GM18858 (cell line): ENCODE results near the gene TEX9.
"Not testable (repeated sequence)": the region's sequence is repeated elsewhere in the genome, so short reads cannot be mapped to it uniquely, and the experiment has no call there.

ENCODE experiments used
- ATAC-seq: cut with Tn5 transposase; IDR thresholded peaks from one replicate; pipeline ENCODE4 v1.9.1; 2021; ENCODE audit not compliant: unreplicated experiment

Gene TEX9

DNA sequence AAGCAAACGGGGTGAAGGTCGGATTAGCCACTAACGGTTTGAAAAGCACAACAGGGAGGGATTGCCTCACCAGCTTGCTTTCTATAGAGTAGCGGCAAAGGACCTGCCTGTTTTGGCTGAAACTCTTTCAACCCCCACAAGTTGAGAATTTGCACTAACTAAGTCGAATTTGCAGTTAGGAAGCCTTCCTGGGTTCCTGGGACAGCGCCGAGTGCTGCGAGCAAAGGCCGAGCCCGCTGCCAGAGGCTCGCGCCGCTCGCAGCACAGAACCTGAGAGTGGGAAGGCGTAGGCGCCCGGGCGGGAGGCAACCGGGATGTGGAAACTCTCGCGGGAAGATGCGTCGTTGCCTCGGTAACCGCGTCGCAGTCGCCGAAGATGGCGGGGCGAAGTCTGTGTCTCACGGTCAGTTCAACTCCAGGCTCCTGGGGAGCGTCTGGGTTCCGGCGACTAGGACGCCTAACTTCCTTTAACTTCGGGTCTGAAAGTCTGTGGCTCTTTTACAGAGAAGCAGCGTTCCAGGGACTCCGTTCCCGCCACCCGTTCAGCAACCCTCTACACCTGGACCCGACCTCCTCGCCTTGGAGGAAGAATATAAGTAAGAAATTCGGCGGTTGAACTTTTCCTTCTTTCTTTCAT is at the start of gene TEX9:
Gene TEX9 (plus strand): TSS at position 352 of the 637 bp plus-strand sequence. CDS start 25 bp downstream, at position 377.
- ATAC-seq, result peak; percentile 79

DNA sequence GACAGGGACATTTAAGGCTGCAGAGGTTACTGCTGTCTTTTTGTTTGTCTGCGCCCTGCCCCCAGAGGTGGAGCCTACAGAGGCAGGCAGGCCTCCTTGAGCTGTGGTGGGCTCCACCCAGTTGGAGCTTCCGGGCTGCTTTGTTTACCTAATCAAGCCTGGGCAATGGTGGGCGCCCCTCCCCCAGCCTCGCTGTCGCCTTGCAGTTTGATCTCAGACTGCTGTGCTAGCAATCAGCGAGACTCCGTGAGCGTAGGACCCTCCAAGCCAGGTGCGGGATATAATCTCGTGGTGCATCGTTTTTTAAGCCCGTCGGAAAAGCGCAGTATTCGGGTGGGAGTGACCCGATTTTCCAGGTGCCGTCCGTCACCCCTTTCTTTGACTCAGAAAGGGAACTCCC is 48.7 kb upstream of the TEX9 start:
- ATAC-seq, result not testable (repeated sequence)

DNA sequence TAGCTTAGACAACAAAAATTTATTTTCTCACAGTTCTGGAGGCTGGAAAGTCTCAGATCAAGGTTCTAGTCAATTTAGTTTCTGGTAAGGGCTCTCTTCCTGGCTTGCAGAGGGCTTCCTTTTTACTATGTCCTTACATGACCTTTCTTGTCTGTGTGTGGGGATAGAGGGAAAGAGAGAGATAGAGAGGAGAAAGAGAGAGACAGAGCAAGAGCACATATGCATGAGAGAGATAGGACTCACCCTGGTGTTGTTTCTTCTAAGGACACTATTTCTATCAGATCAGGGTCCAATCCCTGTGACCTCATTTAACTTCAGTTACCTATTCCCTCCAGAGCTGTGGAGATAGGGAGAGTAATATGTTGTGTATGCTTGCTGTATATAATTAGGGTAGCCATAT is 44.9 kb upstream of the TEX9 start:
- ATAC-seq, result no peak

DNA sequence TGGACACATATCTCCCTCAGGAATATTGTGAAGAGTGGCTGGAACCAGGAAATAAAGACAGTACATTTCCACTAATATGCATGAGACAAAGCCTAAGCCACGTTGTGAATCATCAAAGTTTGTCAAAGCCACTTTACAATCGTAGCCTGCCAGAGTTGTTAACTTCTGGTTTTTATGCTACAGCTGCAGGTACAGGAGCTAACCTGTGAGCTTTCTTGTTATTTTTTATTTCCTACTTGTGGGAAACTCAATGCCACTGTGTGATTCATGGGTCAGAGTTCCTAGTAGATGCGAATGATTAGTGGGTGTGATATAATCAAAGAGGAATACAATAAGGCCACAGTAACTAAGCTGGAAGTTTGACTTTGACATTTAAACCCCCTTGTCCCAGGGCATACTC is 44.4 kb upstream of the TEX9 start:
- ATAC-seq, result no peak

DNA sequence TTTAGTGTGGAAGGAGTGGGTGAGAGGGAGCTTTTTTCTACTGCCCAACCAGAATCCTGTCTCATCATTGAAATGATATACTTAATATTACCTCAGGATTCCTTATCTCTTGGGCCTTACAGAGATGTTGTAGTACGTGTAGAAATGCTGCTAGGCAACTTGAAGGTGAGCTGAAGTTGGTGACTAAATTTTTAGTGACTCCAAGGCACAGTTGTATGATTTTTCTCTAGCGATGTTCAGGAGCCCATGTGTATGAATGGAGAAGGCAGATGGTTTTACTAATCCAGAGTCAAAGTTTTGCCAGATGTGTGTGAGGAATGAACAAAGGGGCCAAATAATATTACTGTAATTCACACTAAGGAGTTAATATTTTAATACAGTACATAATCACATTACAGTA is 42.8 kb upstream of the TEX9 start:
- no peak for ATAC-seq

DNA sequence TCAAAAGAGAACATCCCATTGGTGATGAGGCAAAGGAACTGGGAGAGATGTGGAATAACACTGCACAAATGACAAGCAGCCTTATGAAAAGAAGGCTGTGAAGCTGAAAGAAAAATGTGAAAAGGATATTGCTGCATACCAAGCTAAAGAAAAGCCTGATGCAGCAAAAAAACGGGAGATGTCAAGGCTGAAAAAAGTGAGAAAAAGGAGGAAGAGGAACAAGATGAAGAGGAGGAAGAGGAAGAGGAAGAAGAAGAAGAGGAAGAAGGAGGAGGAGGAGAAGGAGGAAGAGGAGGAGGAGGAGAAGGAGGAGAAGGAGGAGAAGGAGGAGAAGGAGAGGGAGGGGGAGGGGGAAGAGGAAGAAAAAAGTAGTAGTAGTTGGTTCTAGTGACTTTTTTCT is 41.8 kb upstream of the TEX9 start:
- ATAC-seq, result no peak

DNA sequence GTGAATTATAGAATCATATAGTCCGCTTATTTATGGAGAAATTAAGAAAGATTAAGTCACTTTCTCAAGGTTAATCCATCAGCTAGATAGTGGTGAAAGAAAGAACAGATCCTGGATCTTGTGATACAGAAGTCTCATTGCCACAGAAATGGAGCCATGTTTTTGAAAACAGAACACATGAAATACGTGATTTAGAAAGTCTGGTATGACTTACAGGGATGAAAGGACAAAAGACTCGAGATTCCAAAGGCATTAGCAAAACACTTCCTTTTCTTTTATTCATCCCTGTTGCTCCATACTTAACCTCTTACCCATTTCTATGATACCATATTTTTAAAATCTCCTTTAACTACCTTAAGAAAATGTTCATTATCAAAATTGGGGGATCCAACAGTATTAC is 40.0 kb upstream of the TEX9 start:
- no peak for ATAC-seq

DNA sequence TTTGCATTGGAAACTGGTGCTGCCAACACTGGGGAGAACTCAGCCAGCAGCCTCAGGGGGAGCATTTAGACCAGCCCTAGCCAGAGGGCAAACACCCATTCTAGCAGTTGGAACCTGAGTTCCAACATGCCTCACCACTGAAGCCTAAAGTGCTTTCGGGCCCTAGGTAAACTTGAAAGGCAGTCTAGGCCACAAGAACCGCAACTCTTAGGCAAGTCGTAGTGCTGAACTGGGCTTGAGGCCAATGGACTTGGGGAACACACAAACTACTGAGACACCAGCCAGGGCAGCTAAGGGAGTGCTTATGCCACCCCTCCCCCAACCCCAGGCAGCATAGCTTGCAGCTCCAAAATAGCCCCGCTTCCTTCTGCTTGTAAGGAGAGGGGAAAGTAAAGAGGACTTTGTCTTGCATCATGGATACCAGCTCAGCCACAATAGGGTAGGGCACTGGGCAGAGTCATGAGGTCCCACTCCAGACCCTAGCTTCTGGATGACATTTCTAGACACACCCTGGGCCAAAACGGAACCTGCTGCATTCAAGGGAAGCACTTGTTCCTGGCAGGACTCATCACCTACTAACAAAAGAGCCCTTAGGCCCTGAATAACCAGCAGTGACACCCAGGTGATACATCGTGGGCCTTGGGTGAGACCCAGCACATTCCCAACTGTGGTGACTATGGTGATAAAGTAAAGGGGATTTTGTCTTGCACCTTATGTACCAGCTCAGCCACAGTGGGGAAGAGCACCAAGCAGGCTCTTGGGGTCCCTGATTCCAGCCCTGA is 37.3 kb upstream of the TEX9 start:
- no peak for ATAC-seq

DNA sequence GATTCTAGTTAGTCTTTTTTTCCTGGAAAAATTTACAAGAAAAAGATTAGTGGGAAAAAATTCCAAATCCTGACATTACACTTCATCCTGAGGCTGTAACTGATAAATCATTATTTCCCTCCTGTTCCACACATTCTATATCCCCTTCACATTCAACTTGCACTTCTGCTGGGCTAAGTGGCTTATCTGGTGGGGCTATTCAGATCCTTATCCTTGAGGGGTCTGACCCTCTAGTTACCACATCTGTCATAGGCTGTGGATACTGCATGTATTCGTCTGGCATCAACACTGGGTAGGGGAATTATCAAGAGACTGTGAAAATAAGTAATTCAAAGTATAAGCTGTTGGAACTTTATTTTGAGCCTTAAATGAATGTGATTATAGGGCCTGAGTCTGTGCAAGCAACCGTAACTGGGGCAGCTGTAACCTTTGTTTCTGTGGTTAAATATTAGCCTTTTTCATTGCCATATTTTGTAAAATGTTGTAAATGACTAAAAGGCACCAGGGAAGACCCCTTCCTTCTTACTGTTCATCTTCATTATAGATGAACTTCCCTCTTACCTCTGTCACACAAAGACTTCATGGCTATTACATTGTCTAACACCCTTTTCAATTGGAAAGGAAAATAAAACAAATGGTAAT is 28.0 kb upstream of the TEX9 start:
- ATAC-seq, result no peak

DNA sequence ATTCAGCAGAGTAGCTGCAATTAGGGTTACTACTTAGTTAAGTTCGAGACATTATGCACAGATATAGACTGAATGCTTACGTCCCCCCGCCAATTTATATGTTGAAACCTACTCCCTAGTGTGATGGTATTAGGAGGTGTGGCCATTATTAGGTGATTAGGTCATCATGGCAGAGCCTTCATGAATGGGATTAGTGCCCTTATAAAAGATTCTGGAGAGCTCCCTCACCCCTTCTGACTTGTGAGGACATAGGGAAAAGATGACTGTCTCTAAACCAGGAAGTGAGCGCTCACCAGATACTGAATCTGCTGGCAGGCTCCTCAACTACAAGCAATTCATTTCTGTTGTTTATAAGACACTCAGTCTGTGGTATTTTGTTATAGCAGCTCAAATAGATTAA is 25.6 kb upstream of the TEX9 start:
- ATAC-seq, result no peak

DNA sequence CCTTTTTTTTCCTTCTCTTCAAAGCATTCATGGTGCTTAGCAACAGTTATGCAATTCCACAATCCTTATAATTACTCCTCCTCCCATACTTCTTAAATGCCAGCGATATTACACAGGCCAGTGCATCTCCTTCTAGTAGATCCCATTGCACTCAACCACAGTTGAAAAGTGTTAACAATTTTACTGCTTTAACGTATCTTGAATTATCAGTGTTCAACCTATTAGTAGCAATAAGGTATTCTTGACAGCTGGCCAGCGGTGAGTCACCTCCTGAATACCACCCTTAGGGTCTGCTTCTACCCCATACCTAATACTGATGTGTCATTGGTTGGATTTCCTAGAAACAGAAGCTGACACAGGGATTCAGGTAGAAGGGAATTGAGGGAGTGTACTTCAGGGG is 24.0 kb upstream of the TEX9 start:
- ATAC-seq, result no peak

DNA sequence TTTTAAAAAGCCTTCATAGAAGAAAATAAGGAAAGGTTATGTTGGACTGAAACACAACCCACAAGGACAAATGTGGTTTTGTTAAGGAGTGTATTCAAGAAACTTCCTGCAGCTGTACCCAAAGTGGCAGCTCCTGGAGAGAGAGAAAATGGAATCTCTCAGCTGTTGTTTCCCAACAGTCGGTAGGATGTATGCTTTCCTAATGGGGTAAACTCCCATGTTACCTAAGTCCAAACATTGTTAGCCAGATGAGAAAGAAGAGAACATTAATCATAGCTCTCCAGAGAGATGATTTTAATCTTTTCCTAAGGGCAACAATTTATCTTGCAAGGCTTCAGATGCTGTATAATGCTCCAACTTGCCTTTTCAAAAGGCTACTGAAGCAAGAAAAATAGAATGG is 22.6 kb upstream of the TEX9 start:
- no peak for ATAC-seq

DNA sequence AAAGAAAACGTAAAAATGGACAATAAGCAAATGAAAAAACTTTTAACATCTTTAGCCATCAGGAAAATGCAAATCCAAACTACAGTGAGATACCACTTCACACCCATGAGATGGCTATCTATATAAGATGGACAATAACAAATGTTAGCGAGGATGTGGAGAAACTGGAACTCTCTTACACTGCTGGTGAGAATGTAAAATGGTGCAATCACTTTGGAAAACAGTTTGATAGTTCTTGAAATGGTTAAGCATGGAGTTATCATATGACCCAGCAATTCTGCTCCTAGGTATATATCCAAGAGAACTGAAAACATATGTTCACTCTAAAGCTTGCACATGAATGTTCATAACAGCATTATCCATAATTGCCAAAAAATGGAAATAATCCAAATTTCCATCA is 21.3 kb upstream of the TEX9 start:
- no peak for ATAC-seq

DNA sequence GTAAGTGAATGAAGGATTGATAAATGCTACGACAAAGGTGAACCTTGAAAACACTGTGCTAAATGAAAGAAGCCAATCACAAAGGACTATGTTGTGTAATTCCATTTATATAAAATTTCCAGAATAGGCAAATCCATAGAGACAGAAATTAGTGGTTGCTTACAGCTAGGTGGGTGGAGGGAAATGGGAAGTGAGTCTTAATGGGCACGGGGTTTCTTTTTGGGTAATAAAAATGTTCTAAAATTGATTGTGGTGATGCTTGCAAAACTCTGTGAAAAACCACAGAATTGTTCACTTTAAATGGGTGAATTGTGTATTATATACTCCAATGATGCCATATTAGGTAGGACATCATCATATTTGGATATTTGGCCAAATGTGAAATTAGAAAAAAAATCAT is 20.9 kb upstream of the TEX9 start:
- no peak for ATAC-seq

DNA sequence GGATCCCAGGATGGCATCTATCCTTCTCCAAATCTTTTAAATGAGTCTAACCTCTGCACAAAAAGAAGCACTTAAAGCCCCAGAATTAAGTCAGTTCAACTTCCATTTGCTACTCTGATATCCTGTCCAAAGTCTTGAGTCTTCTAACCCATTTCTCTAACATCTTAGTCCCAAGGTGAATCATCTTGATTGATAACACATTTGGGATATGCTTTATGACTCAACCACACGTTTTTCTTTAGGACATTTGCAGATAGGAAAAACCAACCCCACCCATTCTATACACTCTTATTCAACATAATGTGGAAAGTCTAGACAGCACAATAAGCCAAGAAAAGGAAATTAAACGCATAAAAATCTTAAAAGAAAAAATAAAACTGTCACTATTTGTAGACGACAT is 18.8 kb upstream of the TEX9 start:
- ATAC-seq, result no peak

DNA sequence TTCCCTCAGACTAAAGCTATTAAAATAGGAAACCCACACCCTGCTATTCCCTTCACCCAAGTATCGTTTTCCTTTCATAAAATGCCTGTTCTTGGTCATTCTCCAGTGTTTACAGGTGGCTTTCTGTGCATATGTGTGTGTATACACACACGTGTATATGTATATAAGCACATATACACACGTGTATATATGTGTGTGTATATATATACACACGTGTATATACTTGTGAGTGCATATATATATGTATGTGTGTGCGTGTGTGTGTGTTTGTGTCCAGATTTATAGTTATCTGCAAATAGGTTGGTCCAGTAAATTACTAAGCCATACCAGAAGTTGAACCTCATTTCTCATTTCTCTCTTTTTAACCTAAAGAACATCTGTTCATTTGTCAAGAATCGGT is 15.7 kb upstream of the TEX9 start:
- ATAC-seq, result no peak

DNA sequence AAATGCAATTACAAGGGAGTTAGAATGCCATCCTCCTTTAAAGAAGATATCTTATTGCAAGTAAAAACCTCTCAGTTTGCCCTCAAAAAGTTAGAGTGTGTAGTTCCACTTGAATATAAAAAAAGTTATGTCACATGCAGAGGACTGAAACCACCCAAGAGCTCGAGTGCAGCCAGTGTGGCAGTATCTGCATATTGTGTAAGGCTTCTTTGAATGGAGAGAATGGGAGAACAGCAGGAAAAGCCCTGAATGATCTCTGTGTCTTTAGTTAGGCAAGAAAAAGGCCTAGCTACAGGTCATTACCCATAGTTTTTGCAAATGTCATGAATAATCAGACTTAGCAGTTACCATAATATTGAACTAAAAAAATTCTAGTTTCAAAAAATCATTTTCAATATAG is 13.9 kb upstream of the TEX9 start:
- ATAC-seq, result no peak

DNA sequence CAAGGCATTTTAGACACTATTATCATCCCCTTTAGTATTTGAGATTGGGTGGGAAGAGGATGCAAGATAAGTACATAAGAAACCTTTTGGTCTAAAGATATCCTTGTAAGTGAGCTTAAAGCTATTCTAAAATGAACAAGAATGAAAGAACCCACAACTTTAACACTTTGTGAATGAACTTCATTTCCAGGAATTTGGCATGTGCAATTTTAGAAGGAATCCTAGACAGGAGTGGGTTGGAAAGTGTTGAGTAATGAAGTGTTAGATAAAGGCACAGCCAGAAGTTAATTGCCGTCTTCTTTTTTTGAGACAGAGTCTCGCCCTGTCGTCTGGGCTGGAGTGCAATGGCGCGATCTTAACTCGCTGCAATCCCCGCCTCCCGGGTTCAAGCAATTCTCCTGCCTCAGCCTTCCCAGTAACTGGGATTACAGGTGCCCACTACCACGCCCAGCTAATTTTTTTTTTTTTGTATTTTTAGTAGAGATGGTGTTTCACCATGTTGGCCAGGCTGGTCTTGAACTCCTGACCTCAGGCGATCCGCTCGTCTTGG is 13.2 kb upstream of the TEX9 start:
- ATAC-seq, result no peak

DNA sequence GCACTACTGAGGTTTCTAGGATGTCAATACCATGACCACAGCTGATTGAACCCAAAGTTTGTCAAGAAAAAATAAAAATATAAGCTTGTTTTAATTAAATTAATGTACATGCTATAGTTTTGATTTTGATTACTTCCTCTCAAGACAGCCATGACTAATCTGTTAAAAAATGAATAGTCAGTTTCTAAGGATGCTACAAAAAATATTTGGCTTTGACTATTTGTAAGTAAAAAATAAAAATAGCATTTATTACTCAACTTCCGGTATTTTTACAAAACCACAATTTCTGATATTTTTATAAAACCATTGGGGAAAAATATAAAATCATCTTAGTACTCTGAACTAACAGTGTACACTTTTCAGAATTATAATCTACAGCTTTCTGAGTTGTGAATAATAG is 12.1 kb upstream of the TEX9 start:
- ATAC-seq, result no peak

DNA sequence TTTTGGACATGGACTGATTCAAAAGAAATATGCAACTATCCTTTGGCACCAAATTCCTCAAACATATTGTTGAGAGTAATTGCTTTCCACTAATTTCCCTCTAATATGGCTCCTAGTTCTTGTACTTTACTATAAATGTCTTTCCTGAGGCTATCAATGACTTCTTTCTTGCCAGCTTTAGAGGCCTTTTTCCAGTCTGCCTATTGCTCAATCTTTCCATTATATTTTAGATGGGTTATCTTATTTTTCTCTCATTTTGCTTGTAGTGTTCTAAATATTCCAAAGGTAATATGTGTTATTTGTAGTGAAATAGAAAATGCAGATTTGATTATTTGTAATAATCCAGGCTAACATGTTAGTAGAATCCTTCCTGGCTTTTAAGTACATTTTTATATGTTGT is 11.5 kb upstream of the TEX9 start:
- ATAC-seq, result no peak

DNA sequence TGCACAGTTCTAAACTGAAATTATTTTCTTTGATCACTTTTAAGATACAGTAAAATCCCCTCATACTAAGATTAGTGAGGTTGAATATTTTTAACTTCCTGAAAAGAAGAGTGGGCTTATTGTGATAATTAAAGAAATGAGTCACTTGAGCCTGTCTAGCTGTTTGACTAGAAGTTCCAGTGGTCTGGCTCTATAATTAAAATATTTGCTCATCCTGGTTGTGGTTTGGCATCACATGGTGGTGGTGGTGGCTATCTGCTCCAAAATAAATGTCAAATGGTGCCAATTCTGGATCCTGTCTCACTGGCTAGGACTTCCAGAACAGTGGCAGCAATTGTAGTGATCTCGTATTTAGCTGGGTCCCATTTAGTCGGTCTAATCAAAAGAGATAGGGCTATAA is 8.6 kb upstream of the TEX9 start:
- peak; percentile 66 for ATAC-seq

DNA sequence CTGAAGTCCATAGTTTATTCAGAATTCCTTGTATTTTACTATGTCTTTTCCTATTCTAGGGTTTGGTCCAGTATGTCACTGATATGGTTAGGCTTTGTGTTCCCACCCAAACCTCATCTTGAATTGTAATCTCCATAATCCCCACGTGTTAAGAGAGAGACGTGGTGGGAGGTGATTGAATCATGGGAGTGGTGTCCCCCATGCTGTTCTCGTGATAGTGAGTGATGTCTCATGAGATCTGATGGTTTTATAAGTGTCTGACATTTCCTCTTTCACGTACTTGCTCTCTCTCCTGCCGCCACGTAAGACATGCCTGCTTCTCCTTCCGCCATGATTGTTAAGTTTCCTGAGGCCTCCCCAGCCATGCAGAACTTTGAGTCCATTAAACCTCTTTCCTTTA is 6.6 kb upstream of the TEX9 start:
- no peak for ATAC-seq
